ENCODE results near the gene OXGR1. TPM values are rescaled to one million over a fixed set of nuclear protein-coding genes. Genes with fewer than 3 reads are reported as not detected.
"Not testable (repeated sequence)": the region's sequence is repeated elsewhere in the genome, so short reads cannot be mapped to it uniquely, and the experiment has no call there.

Gene OXGR1
- total RNA-seq, 1 donor from 2014 or later, result not detected

DNA sequence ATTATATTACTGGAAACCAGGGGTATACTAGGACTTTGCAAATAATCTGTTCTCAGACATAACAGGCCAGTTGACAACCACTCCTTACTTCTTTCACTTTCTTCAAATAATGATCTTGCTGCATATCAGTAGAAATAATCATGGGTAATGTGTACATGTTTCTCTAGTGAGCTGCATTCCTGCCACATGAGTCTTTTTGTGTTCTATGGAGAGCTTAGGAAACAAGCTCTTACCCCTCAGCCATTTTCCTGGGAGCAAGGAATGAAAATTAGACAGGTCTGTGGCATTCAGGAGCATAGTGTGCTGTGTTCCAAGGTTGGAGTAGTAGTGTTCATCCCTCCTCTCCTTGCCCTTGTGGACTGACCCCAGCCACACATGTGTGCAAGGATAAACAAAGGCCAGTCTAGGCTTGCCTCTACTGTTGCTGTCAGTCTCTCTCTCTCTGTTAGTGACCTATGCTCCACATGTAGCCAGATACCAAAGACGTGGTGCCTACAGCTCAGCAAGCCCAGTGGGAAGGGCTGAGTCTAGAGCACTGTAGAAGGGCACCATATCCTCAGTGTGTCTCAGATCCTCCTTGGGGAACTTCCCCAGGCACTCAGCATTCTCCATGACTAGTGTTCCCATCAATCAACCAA is 11.5 kb upstream of the OXGR1 start:
- no peak for DNase-seq (ENCODE audit: low read depth in 2 of 2)

DNA sequence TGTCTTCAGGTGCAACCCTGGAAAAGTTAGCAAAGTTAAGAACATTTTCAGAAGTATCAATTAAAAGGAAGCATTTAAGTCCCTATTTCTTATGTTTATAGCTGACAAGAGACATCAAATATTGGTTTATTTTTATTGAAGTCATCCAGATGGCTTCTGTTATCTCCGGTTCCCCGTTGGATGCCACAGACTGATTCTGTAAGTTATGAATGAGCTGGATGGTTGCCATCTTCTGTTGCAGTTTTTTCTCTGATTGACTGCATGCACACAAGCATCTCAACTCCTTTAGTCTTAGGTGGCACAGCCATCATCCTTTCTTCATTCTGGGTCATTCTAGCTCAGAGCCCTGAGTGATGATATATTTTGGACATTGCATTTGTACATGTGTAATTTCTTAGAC is 10.6 kb upstream of the OXGR1 start:
- no peak for DNase-seq (ENCODE audit: low read depth in 2 of 2)

DNA sequence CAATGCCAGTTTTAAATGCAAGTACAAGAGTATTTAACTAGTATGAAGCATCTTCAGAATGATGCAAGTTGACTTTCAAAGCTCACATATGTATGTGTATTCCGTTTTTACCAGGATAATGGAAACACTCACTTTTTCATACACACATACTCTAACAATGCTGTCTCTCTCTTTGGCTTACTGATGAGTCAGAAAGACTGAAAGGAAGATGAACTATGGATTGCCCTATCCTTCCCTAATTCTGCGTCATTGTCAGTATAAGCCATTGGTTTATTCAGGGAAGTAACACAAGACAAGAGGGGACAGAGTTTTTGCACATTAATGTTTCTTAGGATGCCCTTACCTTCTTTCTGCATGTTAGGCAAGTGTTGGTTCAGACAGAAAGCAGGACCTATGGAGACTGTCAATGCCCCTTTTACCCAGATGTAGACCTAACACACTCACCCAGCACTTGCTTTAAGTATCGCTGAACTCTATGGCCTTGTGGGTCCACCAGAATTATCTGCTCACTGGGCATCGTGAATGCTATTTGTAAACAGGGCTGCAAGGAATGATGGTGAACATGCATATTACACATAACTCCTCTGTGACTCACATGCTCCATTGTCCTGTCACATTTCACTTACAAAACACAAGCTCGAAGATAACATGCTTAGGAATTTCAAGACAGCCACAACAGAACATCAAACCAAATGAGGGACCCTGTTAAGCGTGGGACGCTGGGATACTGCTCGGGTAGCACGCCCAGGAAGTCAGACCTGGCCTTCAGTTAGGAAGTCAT is 10.0 kb upstream of the OXGR1 start:
- DNase-seq (ENCODE audit: low read depth in 2 of 2), result peak in 1 of 2 donors; percentile 14

DNA sequence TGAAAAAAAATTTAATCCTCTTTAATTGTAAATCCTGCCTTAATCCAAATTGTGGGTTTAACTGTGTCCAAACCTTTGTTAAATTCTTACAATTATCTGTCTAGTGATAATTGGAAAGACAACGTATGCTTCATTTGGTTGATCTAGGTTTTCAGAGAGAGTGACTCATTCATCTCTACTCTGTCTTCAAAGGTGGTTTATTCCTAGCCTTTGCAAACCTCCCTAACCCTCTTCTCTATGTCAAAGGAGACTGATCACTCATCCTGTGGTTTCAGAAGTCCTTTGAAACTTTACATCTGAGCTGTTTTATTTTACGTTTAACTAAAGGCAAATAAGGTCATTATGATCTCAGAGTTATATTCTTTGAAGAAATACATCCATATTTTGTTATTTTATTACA is 8.8 kb upstream of the OXGR1 start:
- DNase-seq (ENCODE audit: low read depth in 2 of 2), result no peak

DNA sequence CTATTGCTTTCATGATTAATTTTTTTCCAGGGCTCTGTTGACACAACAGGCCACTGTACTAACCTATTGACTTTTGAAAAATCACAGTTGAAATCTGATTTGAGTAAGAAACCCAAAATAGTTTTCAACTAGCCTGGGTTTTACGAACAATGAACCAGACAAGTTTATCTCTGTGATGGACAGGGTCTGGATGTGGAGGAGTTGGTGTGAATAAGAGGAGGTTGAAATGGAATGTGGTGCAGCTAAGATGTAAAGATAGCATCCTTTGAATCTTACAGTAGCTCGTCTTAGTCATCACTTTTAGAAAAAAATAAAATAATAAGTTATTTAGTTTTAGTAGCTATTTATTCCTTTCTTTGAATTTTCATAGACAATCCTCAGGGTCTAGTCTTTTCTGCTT is 8.3 kb upstream of the OXGR1 start:
- no peak for DNase-seq (ENCODE audit: low read depth in 2 of 2)

DNA sequence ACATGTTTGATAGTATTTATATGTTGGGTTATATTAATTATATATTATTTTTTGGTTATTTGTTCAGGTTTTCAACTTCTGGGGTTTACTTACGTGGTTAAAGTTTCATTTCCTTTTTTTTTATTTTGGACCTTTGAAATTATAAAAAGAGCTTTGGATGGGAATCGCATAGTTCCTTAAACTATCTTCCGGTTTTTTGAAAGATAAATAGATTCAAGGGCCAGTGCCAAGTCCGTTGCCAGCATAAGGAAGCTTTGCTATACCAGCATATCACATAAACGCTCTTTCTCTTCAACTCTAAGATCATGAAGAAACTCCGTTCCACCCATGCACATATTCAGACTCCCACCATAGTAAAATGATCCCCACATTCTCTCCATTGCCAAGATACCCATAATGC is 7.4 kb upstream of the OXGR1 start:
- DNase-seq (ENCODE audit: low read depth in 2 of 2), result no peak

DNA sequence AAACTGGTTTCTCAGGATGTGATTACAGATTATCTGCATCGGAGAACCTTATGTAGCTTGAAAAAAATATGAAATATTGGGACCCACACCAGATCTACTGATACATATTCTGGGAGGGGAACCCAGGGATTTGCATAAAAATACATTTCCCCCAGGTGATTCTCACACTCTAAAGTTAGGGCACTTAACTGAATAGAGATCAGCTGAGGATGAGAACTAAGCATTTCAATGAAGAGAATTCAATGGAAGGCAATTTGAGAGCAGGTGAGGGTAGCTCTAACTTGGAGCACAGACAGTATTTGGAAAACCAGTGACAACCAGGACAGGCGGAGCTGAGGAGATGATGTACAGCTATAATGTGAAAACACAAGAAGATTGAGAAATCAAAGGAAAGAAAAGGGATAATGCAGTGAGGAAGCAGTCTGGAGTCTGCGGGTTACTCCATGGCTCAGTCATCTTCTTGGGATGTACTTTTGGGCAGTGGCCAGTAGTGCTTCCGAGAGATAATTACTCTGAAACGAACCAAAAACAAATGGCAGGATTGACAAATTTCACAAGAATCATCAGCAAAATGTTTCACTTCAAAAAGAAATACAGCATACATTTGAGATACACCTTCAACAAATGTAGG is 6.1 kb upstream of the OXGR1 start:
- no peak for DNase-seq (ENCODE audit: low read depth in 2 of 2)

DNA sequence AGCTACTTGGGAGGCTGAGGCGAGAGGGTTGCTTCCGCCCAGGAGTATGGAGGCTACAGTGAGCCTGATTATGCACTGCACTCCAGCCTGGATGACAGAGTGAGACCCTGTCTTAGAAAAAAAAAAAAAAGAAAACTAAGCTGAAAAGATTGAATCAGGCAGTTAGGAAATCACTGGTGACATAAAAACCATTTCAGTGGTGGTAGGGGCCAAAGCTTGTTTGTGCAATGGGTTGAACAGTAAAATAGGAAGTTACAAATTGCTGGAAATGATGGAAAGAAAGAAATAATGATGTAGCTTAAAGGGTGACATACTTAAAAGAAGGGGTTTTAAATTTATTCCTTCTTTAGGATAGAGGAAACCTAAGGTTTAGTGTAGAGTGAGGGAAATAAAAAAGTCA is 4.8 kb upstream of the OXGR1 start:
- DNase-seq (ENCODE audit: low read depth in 2 of 2), result no peak

DNA sequence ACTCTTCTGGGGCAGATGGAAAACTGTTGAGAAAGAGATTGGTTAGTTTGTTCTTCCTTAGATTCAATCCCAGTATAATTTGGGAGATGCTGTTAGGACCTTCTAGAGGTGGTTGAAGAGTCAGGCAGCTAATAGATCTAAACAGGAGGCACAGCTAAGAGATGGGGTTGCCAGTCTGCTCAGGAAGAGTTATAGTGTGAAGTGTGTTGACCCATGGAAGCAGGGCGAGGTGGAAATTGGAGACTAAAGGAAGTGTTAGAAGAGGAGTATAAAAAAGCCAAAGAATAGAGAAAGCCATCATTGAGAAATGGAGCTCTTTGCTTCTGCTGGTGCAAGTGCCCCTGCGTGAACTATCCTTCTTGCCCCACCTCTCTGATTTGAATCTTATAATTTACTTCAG is 3.8 kb upstream of the OXGR1 start:
- no peak for DNase-seq (ENCODE audit: low read depth in 2 of 2)

DNA sequence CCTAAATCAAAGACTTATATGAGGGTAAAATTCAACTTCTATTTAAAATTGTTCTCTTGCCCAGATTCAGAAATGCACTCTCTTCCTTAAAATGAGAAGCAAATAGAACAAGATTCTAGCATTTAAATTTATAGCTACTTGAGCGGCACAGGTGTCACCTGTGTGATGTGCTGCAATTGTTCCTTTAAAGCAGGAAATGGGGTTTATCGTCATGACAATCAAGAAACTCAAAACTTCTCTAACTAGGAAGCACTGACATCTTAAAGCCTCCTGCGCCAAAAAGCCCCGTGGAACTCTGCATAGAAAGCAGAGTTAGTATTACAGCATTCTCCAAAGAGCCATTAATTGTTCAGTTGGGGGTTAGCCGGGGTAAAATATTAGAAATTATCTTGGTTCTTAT is 2.6 kb upstream of the OXGR1 start:
- DNase-seq (ENCODE audit: low read depth in 2 of 2), result no peak

DNA sequence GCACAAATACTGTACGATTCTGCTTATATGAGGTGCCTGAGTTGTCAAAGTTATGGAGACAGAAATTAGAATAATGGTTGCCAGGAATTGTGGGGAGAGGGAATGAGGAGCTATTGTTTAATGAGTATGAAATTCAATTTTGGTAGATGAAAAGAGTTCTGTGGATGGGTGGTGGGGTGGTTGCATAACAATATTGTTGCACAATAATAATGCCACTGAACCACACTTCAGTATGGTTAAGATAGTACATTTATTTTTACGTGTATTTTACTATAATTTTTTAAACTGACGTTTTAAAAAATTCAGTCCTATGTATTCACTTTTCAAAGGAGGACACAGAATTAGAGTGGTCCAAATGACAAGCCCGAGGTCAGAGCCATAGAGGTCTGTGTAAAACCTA is 1.8 kb upstream of the OXGR1 start:
- no peak for DNase-seq (ENCODE audit: low read depth in 2 of 2)

DNA sequence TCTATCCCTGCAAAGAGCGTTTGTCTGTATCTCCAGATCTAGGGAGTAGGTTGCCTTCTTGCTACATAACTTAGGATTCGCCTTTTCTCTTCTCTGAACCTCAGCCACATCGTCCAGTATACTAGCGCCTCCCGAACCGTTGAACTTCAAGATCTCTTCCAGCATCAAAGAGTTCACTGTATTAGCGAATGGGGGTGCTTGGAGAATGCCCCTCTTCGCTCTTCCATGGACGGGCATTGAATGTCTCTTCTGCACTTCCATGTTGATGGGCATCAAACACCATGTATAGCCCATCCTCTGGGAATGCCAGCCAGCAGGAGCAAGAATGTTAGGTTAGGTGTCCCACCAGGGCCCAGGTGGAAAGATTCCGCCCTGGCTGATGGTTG is 575 bp upstream of the OXGR1 start:
- no peak for DNase-seq (ENCODE audit: low read depth in 2 of 2)

DNA sequence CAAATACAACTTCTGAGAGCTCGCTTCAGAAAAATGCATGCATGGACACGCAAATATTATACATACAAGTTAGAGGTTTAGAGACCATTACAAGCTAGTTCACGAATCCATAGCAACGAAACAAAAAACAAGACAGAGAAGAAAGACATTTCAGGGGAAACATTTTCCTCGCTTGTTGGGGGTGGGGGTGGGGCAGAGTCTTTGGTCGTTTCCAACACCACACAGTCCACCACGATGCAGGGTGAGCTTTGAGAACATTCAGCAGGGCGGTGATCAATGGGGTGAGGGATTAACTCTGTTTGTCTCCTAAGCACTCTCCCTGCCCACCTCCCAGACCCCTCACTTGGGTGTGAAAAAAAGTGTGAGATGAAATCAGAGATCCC is 651 bp downstream of the OXGR1 start:
- DNase-seq (ENCODE audit: low read depth in 2 of 2), result no peak

DNA sequence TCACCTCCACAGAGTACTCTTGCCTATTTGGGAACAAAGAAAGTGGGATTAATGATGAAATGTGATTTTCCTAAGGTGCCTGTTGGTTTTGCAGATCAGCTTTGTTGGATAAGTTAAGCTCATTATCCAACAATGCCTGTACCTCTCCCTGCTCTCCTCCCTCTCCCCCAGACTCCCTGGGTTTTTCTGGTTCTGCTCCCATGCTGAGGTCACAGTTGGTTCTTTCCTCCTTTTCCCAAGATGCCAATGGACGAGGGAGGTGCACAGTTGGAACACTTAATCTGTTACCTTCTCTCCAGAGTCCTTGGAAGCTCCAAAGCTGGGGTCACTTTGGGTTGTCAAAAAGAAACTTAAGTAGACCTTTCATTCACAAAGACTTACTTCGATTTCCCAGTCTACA is 1.6 kb downstream of the OXGR1 start:
- no peak for DNase-seq (ENCODE audit: low read depth in 2 of 2)

DNA sequence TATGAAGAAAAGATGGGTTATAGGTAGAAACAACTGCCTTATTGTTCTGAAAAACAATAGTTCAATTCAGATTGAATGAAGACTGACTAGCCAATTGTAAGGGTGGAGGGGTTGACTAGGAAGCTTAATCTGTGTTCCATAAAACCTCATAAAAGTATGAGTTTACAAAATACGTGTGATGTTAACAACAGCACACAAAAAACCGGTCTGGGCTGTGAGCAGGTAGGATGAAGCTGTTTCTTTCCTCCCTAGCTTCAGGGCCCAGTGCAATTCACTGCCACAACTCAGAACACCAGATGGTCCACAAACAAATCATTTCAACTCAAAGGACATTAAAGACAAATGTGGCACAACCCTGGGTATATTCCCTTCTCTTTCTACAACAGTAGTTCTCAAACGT is 3.2 kb downstream of the OXGR1 start:
- DNase-seq (ENCODE audit: low read depth in 2 of 2), result no peak

DNA sequence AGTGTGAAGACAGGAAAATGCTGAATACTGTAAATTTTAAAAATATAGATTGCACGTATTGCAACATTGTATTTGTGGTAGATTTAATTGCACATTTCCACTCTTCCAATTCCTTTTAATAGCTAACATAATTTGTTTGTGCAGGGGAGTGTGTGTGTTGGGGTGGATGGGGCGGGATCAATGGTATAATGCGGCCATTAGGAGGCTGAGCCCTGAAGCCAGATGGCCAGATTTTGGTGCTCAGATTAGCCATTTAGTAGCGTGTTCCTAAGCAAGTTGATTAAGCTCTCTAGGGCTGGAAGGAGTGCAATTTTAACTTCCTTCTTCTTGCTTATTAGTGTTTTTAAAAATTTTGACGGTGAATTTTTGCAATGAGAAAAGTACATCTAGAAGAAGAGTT is 5.8 kb downstream of the OXGR1 start:
- DNase-seq (ENCODE audit: low read depth in 2 of 2), result no peak

DNA sequence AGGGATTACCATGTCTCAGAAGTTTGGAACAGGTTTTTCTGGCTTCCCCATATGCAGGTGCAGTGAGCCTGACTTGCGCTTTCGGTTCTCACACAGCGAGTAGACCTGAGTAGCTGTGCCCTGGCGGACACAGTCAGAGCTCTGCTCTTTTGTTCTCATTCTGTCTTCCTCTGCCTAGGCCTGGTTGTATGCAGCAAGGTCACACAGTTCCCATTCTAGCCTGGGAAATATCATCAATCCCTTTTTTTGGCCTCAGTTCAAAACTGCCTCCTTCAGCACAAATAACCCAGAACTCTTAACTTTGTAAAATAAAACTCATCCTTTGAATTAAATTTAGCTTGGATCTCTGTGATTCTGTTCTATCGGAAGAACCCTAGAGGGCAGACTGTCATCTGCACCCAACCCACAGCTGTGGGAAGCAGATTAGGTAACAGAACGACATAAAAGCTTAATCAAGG is 10.2 kb downstream of the OXGR1 start:
- DNase-seq (ENCODE audit: low read depth in 2 of 2), result peak; percentile 47 to 67

DNA sequence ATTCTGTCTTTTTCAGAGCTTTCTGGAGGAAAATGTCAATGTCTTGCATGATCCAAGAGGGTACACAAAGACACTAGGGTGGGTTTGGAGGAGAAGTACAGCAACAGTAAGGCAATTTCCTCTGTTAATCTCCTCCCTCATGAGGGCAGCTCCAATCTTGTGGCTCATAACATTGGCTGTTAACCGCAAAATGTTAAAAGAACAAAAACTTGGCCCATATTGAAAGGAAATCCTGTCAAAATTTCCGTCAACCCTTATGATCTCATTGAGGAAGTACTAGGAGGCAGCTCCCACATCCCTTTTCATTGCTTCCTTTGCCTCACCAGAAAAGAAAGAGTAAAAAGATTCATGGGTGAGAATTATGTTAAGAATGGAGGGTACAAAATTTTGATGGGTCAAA is 11.6 kb downstream of the OXGR1 start:
- DNase-seq (ENCODE audit: low read depth in 2 of 2), result peak; percentile 55 to 87

DNA sequence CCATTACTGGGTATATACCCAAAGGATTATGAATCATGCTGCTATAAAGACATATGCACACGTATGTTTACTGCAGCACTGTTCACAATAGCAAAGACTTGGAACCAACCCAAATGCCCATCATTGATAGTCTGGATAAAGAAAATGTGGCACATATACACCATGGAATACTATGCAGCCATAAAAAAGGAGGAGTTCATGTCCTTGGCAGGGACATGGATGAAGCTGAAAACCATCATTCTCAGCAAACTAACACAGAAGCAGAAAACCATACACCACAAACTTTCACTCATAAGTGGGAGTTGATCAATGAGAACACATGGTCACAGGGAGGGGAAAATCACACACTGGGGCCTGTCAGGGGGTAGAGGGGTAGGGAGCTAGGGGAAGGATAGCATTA is 14.4 kb downstream of the OXGR1 start:
- not testable (repeated sequence) for DNase-seq (ENCODE audit: low read depth in 2 of 2)

DNA sequence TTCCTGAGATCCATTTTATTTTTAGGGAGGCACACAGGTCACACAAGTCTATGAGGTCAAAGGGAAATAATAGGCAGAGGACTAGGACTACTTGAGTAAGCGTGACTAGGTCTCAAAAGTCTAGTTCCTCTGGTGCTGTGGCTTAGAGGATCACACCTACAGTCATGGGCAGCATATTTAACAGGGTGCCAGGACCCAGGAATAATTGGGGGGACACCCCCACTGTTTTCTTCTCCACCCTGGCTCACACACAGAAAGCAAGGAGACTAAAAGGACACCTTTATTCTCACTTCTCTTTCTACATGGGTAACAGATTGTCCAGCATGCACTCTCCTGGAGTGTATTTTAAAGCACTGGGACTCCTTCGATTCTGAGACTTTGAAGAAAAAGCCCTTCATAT is 26.2 kb downstream of the OXGR1 start:
- DNase-seq (ENCODE audit: low read depth in 2 of 2), result no peak

DNA sequence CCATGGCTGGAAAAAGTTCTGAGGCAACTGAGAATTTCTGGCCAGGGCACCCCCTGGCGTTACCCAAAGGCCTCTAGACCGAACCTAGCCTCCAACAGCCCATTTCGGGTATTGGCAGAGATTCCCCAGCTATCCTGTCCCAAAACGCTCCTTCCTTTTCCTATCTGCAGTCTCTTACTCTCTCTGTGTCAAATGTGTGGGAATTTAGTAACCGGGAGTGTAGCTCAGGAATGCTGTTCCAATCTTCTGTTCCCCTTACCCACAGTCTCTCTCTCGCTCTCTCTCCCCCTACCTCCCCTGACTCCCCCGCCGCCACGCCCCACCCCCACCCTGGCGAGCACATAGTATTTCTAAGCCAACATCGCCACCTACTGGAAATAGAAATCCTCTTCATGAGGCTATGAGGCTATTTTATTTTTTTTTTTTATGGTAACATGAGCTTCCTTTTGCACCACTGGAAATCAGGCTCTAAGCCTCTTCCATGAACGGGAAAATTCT is 27.0 kb downstream of the OXGR1 start:
- no peak for DNase-seq (ENCODE audit: low read depth in 2 of 2)

DNA sequence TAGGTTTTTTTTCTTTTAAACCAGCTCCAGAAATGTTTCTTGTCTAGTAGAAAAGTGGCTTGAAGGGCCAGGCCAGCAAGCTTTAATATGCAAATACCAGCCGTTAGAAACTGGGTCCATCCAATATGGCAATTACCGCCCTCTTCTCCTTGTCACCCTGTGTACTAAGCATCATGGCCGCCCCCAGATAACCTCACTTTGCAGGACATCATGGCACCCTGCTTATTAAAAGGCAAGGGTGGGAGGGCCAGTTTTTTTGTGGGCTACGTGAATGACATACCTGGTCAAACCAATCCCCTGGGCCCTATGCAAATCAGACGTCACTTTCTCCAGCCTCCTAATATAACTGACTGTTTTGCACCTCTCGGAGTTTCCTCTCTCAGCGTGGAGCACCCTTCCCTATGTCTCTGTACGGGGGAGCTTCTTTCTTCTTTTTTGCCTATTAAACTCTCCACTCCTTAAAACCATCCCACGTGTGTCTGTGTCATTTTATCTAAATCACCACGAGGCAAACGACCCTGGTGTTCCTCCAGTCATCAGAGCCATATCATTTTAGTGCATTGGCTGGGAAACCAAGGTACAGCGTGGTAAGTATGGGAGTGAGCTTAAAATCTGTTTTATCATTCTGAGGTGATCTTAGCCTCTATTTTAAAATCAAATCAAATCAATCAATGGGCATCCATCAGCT is 27.7 kb downstream of the OXGR1 start:
- DNase-seq (ENCODE audit: low read depth in 2 of 2), result no peak
